Neuronal stem cell (in vitro differentiated cells): ENCODE measurements around the gene ZFAND3.
"Not testable (repeated sequence)": the region's sequence is repeated elsewhere in the genome, so short reads cannot be mapped to it uniquely, and the experiment has no call there.

Experiments
- DNase-seq: peaks from one replicate; pipeline ENCODE4 v3.0.0-alpha.2; 2013; ENCODE audit warnings: low spot score
- H2AFZ ChIP-seq: one replicate; pipeline ENCODE4 v1.6.1; 2013; ENCODE audit warnings: mild to moderate bottlenecking, low read length, inconsistent platforms
- H2AK5ac ChIP-seq: 2 replicates; pipeline ENCODE4 v1.6.1; 2013; ENCODE audit warnings: low read depth, mild to moderate bottlenecking, inconsistent platforms, low read length, moderate library complexity, mixed read lengths
- H2BK120ac ChIP-seq: 2 replicates; pipeline ENCODE4 v1.6.1; 2013; ENCODE audit warnings: low read depth, mild to moderate bottlenecking, inconsistent platforms, low read length, moderate library complexity, mixed read lengths
- H2BK12ac ChIP-seq: one replicate; pipeline ENCODE4 v1.6.1; 2013; ENCODE audit warnings: low read length, inconsistent platforms
- H2BK15ac ChIP-seq: 2 replicates; pipeline ENCODE4 v1.6.1; 2013; ENCODE audit warnings: mild to moderate bottlenecking, low read length, inconsistent platforms, mixed read lengths
- H2BK5ac ChIP-seq: one replicate; pipeline ENCODE4 v1.6.1; 2013; ENCODE audit warnings: inconsistent platforms, mild to moderate bottlenecking, low read length, moderate library complexity
- H3K14ac ChIP-seq: one replicate; pipeline ENCODE4 v1.6.1; 2013; ENCODE audit warnings: low read length, inconsistent platforms
- H3K18ac ChIP-seq: 2 replicates; pipeline ENCODE4 v1.6.1; 2013; ENCODE audit warnings: low read length, inconsistent platforms
- H3K23ac ChIP-seq: 2 replicates; pipeline ENCODE4 v1.6.1; 2013; ENCODE audit warnings: low read depth, mild to moderate bottlenecking, mixed read lengths, low read length, inconsistent platforms; ENCODE audit not compliant: poor library complexity
- H3K27ac ChIP-seq: replicated peaks from 3 replicates; pipeline ENCODE4 v1.5.1; 2013; ENCODE audit warnings: low read length, inconsistent platforms
- H3K27me3 ChIP-seq, 3 experiments: 2 replicates each; pipeline ENCODE4 v1.6.1; 2013; ENCODE audit warnings: low read length in 3 of 3, mild to moderate bottlenecking in 2 of 3, inconsistent platforms in 1 of 3, low read depth in 1 of 3, mixed read lengths in 1 of 3, moderate library complexity in 1 of 3; ENCODE audit not compliant: control insufficient read depth in 3 of 3, insufficient read depth in 3 of 3
- H3K36me3 ChIP-seq, 2 donors: replicated peaks in 1 of 2; 2 replicates each; pipeline ENCODE4 v1.6.1; 2013; ENCODE audit warnings: low read length in 2 of 2; ENCODE audit not compliant: control insufficient read depth in 2 of 2, insufficient read depth in 2 of 2
- H3K4ac ChIP-seq: 2 replicates; pipeline ENCODE4 v1.6.1; 2013; ENCODE audit warnings: inconsistent platforms, mild to moderate bottlenecking, low read length, moderate library complexity
- H3K4me1 ChIP-seq, 2 donors: 1 replicate in 1 of 2; 2 replicates in 1 of 2; pipeline ENCODE4 v1.6.1; 2013; ENCODE audit warnings: low read length in 2 of 2, low read depth in 1 of 2; ENCODE audit not compliant: control insufficient read depth in 2 of 2, insufficient read depth in 1 of 2
- H3K4me2 ChIP-seq: one replicate; pipeline ENCODE4 v1.6.1; 2013; ENCODE audit warnings: mild to moderate bottlenecking, low read length, inconsistent platforms; ENCODE audit not compliant: insufficient read depth, poor library complexity, severe bottlenecking
- H3K4me3 ChIP-seq, 2 donors: 2 replicates each; pipeline ENCODE4 v1.5.1; 2013; ENCODE audit warnings: low read length in 2 of 2, mild to moderate bottlenecking in 2 of 2, inconsistent platforms in 1 of 2, moderate library complexity in 1 of 2
- H3K79me1 ChIP-seq: one replicate; pipeline ENCODE4 v1.6.1; 2013; ENCODE audit warnings: low read depth, mild to moderate bottlenecking, inconsistent platforms, low read length, moderate library complexity
- H3K9ac ChIP-seq: one replicate; pipeline ENCODE4 v1.6.1; 2013; ENCODE audit warnings: mild to moderate bottlenecking, low read depth, low read length, inconsistent platforms; ENCODE audit not compliant: poor library complexity
- H3K9me3 ChIP-seq, 2 donors: replicated peaks in 1 of 2; 2 replicates each; pipeline versions ENCODE3 to v1.6.1; 2013; ENCODE audit warnings: low read length in 2 of 2, mild to moderate bottlenecking in 2 of 2, inconsistent platforms in 1 of 2, low read depth in 1 of 2, mixed read lengths in 1 of 2, moderate library complexity in 1 of 2; ENCODE audit not compliant: control insufficient read depth in 2 of 2, insufficient read depth in 1 of 2
- H4K8ac ChIP-seq: one replicate; pipeline ENCODE4 v1.6.1; 2013; ENCODE audit warnings: low read depth, mild to moderate bottlenecking, inconsistent platforms, low read length, moderate library complexity
- H4K91ac ChIP-seq: one replicate; pipeline ENCODE4 v1.6.1; 2013; ENCODE audit warnings: low read length, low read depth, mild to moderate bottlenecking, inconsistent platforms; ENCODE audit not compliant: poor library complexity
- WGBS, 2 donors: extraction: QIAGEN DNeasy Blood & Tissue Kit; methylation state at CpG; one replicate each; pipeline ENCODE4 v1.1.7; 2013; ENCODE audit warnings: missing lambda C conversion rate in 2 of 2, mixed read lengths in 1 of 2; ENCODE audit not compliant: insufficient read length in 2 of 2, insufficient replicate concordance in 1 of 2; ENCODE audit errors: extremely low coverage in 2 of 2; 5-methylcytosine and 5-hydroxymethylcytosine counted together

The ZFAND3 gene

DNA sequence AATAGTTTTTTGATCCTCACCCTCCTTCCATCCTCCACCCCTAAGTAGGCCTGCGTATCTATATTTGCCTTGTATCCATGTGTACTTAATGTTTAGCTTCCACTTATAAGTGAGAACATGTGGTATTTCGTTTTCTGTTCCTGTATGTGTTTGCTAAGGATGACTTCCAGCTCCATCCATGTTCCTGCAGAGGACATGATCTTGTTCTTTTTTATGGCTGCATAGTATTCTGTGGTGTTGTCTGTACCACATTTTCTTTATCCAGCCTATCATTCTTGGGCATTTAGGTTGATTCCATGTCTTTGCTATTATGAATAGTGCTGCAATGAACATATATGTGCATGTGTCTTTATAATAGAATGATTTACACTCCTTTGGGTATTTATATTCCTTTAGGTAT lies 129.1 kb downstream of the ZFAND3 start:
- H2BK15ac ChIP-seq, H3K4ac ChIP-seq, H4K8ac ChIP-seq, H3K23ac ChIP-seq, H4K91ac ChIP-seq, H3K4me3 ChIP-seq, H3K4me1 ChIP-seq, H2BK120ac ChIP-seq, H3K79me1 ChIP-seq, DNase-seq, H3K18ac ChIP-seq, H3K27me3 ChIP-seq, H2AFZ ChIP-seq, H3K4me2 ChIP-seq, H3K27ac ChIP-seq, H3K14ac ChIP-seq, H3K36me3 ChIP-seq, H2BK12ac ChIP-seq, H2AK5ac ChIP-seq, H2BK5ac ChIP-seq, H3K9ac ChIP-seq: not testable (repeated sequence)
- no CpG with 5 or more reads among the region's 2 CpGs for WGBS, 2 donors
- H3K9me3 ChIP-seq = peaks cover 0 to 16% of the 10 kb centered on the region in 2 donors

GRCh38 chr6:37952027-37952426 lies 132.5 kb downstream of the ZFAND3 start:
- H2BK12ac ChIP-seq = no peak overlapping the region
- H3K27ac ChIP-seq = no peak overlapping the region
- no peak overlapping the region for H4K91ac ChIP-seq
- H3K4me1 ChIP-seq = no peaks in the 10 kb centered on the region
- H3K36me3 ChIP-seq = no peaks in the 10 kb centered on the region
- H3K4me3 ChIP-seq = no peak overlapping the region
- H3K4ac ChIP-seq = no peak overlapping the region
- no peak overlapping the region for H3K18ac ChIP-seq
- no peak overlapping the region for H2AFZ ChIP-seq
- H2AK5ac ChIP-seq = no peak overlapping the region
- H3K27me3 ChIP-seq = no peaks in the 10 kb centered on the region
- H3K9me3 ChIP-seq = peaks cover 0 to 18% of the 10 kb centered on the region in 2 donors
- no peak overlapping the region for H3K9ac ChIP-seq
- no peak overlapping the region for H2BK15ac ChIP-seq
- no peak for DNase-seq
- H3K4me2 ChIP-seq = no peak overlapping the region
- no CpG with 5 or more reads among the region's 2 CpGs for WGBS, 2 donors
- no peak overlapping the region for H2BK5ac ChIP-seq
- no peak overlapping the region for H3K14ac ChIP-seq
- H2BK120ac ChIP-seq = no peak overlapping the region
- no peak overlapping the region for H3K23ac ChIP-seq
- H4K8ac ChIP-seq = no peak overlapping the region
- H3K79me1 ChIP-seq = peaks cover 4% of the 10 kb centered on the region

GRCh38 chr6:37954791-37955190 lies 135.3 kb downstream of the ZFAND3 start:
- Histone ChIP-seq H3K4me1 (no peaks in the 10 kb centered on the region), H4K91ac (no peak overlapping the region), H2BK12ac (no peak overlapping the region), H3K4me3 (no peak overlapping the region), H2BK5ac (no peak overlapping the region), H3K79me1 (peaks cover 4% of the 10 kb centered on the region), H2BK15ac (no peak overlapping the region), H4K8ac (no peak overlapping the region), H3K4me2 (no peak overlapping the region), H3K9ac (no peak overlapping the region), H2AFZ (no peak overlapping the region), H3K36me3 (no peaks in the 10 kb centered on the region), H3K14ac (no peak overlapping the region), H3K9me3 (peaks cover 0 to 5% of the 10 kb centered on the region in 2 donors), H3K18ac (no peak overlapping the region), H3K4ac (no peak overlapping the region), H2BK120ac (no peak overlapping the region), H3K23ac (no peak overlapping the region), H3K27ac (no peak overlapping the region), H3K27me3 (no peaks in the 10 kb centered on the region), H2AK5ac (no peak overlapping the region)
- DNase-seq = no peak

- Histone ChIP-seq H3K27ac (no peak overlapping the region), H2BK15ac (no peak overlapping the region), H3K9me3 (peaks cover 4 to 9% of the 10 kb centered on the region in 2 donors), H3K27me3 (no peaks in the 10 kb centered on the region), H3K9ac (no peak overlapping the region), H3K18ac (no peak overlapping the region), H2AFZ (no peak overlapping the region), H3K4me1 (no peaks in the 10 kb centered on the region), H3K4me2 (no peak overlapping the region), H2BK12ac (no peak overlapping the region), H3K4ac (no peak overlapping the region), H2BK5ac (no peak overlapping the region), H3K36me3 (no peaks in the 10 kb centered on the region), H2AK5ac (no peak overlapping the region), H4K91ac (no peak overlapping the region), H3K14ac (no peak overlapping the region), H4K8ac (no peak overlapping the region), H3K23ac (no peak overlapping the region), H3K4me3 (no peak overlapping the region), H2BK120ac (no peak overlapping the region), H3K79me1 (peaks cover 6% of the 10 kb centered on the region)
- DNase-seq = no peak
- WGBS, 2 donors = 100% methylated on average over 1 of the region's 5 CpGs; no CpG with 5 or more reads in 1 of the 2 donors
Observed at GRCh38 chr6:37956711-37957275, 137.3 kb downstream of the ZFAND3 start.
